ENCODE measurements around the gene TYMS.
A peak's percentile ranks its signal among the peaks of the same experiment; 100 is the strongest.

GRCh38 chr18:658001-658946, 821 bp downstream of the TYMS start:
- TF ChIP-seq, protein P1, sequence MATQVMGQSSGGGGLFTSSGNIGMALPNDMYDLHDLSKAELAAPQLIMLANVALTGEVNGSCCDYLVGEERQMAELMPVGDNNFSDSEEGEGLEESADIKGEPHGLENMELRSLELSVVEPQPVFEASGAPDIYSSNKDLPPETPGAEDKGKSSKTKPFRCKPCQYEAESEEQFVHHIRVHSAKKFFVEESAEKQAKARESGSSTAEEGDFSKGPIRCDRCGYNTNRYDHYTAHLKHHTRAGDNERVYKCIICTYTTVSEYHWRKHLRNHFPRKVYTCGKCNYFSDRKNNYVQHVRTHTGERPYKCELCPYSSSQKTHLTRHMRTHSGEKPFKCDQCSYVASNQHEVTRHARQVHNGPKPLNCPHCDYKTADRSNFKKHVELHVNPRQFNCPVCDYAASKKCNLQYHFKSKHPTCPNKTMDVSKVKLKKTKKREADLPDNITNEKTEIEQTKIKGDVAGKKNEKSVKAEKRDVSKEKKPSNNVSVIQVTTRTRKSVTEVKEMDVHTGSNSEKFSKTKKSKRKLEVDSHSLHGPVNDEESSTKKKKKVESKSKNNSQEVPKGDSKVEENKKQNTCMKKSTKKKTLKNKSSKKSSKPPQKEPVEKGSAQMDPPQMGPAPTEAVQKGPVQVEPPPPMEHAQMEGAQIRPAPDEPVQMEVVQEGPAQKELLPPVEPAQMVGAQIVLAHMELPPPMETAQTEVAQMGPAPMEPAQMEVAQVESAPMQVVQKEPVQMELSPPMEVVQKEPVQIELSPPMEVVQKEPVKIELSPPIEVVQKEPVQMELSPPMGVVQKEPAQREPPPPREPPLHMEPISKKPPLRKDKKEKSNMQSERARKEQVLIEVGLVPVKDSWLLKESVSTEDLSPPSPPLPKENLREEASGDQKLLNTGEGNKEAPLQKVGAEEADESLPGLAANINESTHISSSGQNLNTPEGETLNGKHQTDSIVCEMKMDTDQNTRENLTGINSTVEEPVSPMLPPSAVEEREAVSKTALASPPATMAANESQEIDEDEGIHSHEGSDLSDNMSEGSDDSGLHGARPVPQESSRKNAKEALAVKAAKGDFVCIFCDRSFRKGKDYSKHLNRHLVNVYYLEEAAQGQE (IDR thresholded peaks at IDR 0.05; ENCODE audit: insufficient read depth in 1 of 2, low read depth in 2 of 2, low read length in 2 of 2) = 0 out of 4 replicates have a peak, but pooled peaks of 1 of the 2 experiments have one; percentile 36
- 0 out of 2 replicates have a peak, but pooled peaks have one; percentile 46 for TF ChIP-seq TAF1 (IDR thresholded peaks at IDR 0.05; ENCODE audit: borderline replicate concordance, insufficient read depth, low read length)
- TF ChIP-seq POLR2AphosphoS5 (IDR thresholded peaks at IDR 0.05; ENCODE audit: low read depth, low read length) = peak; percentile 75
- TF ChIP-seq SIN3A (IDR thresholded peaks at IDR 0.05; ENCODE audit: borderline replicate concordance, insufficient read depth, low read length) = no peak; the same call in 1 of the 2 replicates
